NK-92 (cell line): ENCODE results near the gene PAOX.

ENCODE experiments used
- DNase-seq: peaks from one replicate; lab custom pipeline; 2025; ENCODE audit not compliant: unreplicated experiment; lab: John Stamatoyannopoulos, UW

The PAOX gene

GRCh38 chr10:133349577-133350011, 29.5 kb upstream of the PAOX start:
- no peak for DNase-seq

- DNase-seq: no peak
These were observed 28.6 kb upstream of the PAOX start for GRCh38 chr10:133350283-133350949.

GRCh38 chr10:133350950-133351329, 28.1 kb upstream of the PAOX start:
- DNase-seq: no peak

GRCh38 chr10:133351408-133352318, 27.4 kb upstream of the PAOX start:
- DNase-seq: no peak

GRCh38 chr10:133353202-133353959, 25.7 kb upstream of the PAOX start:
- DNase-seq: no peak

- DNase-seq: no peak
These were observed 25.0 kb upstream of the PAOX start for GRCh38 chr10:133353988-133354605.

- DNase-seq: no peak
These were observed 24.3 kb upstream of the PAOX start for GRCh38 chr10:133354672-133355240.

GRCh38 chr10:133355266-133355665, 23.8 kb upstream of the PAOX start:
- DNase-seq: no peak

- no peak for DNase-seq
These were observed 23.1 kb upstream of the PAOX start for GRCh38 chr10:133355991-133356390.

GRCh38 chr10:133356549-133357284, 22.3 kb upstream of the PAOX start:
- no peak for DNase-seq

- DNase-seq: no peak
These were observed 21.5 kb upstream of the PAOX start, which contains the start of gene FUOM for GRCh38 chr10:133357285-133358161. Gene FUOM (minus strand): TSS chr10:133358019. CDS start chr10:133358007, 12 bp downstream.

- no peak for DNase-seq
These were observed 20.7 kb upstream of the PAOX start for GRCh38 chr10:133358162-133358924.

- DNase-seq: no peak
These were observed 20.1 kb upstream of the PAOX start for GRCh38 chr10:133358925-133359310.

- DNase-seq: no peak
These were observed 19.5 kb upstream of the PAOX start for GRCh38 chr10:133359554-133359971.

GRCh38 chr10:133359972-133360610, 19.0 kb upstream of the PAOX start:
- DNase-seq: no peak

GRCh38 chr10:133361227-133361626, 17.8 kb upstream of the PAOX start:
- no peak for DNase-seq

GRCh38 chr10:133361773-133362441, 17.2 kb upstream of the PAOX start:
- no peak for DNase-seq
